Bone marrow (tissue), 2 donors: ENCODE data around the gene CYP2U1.
"Not testable (repeated sequence)": the region's sequence is repeated elsewhere in the genome, so short reads cannot be mapped to it uniquely, and the experiment has no call there.

Experiments used
- DNase-seq, 2 donors: peaks; one replicate each; lab custom pipeline; 2025; lab: John Stamatoyannopoulos, UW

Gene CYP2U1

DNA sequence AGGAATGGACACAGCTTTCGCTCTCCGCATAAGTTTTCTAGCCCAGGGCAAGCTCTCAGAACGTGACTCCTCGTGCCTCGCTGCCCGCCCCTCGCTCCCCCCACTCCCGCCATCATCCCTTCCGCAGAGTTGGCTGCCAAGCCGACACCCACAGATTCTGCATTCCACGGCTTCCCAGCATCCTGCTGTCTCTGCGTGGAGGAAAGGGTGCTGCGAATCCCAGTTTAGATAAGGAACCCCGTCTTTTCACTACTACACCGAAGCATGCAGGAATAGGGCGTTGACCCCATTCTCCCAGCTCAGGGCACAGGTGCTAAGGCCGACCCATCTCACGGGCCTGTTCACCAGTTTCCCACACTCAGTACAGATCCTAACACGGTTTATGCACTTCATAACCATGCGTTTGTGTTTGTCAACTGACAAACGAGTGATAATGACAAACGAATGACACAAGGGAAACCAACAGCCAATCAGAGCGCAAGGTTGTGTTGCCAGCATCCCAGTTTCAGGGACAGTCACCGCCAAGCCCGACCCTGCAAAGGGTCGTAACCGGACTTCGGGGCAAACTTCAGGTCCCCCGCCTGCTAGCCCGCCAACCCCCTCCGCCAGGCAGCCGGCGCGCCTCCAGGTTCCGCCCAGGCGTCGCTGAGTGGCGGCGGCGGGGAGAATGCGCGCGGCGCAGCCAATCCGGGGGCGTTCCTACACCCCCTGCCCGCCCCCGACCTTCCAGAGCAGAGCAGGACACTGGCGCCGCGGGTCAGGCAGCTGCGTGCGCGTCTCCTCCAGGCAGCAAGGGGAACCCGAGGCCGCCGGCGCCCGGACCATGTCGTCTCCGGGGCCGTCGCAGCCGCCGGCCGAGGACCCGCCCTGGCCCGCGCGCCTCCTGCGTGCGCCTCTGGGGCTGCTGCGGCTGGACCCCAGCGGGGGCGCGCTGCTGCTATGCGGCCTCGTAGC lies at the start of gene CYP2U1:
Gene CYP2U1, plus strand, starts transcription at position 729 of the 954 bp plus-strand sequence. Its CDS starts 95 bp downstream, at position 824.
- DNase-seq = peak in 1 of 2 donors; percentile 48

DNA sequence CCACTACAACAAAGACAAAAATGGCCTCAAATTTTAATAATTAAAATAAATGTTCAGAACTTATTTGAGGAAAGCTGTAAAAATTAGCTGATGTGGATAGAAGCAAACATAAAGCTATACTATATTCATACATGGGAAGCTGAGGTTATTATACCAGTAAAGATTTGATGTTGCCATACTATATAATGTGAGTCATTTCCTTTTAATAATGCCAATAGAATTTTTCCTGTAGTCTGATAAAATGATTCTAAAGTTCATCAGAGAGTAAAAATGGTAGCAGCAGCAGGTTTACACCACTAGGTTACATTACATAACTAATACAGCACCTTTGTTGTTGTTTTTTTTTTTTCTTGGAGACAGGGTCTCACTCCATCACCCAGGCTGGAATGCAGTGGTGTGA lies 45.5 kb upstream of the CYP2U1 start:
- DNase-seq = no peak

DNA sequence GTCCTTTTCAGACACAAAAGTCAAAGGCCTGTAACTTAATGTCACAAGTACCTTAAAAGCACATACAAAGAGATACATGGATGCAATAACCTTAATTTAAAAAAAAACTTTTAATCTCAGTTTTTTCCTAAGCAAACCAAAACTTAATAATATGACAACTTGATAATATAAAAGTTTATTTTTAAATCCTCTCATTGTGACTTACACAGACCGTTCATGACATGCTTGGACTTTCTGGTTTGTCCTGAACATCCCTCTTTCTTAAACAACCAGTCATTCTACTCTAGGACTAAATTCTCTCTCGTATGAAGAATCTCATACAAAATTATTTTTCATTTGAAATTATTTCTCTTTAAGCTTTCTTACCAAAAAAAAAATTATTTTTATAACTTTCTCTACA lies 43.1 kb upstream of the CYP2U1 start:
- no peak for DNase-seq

DNA sequence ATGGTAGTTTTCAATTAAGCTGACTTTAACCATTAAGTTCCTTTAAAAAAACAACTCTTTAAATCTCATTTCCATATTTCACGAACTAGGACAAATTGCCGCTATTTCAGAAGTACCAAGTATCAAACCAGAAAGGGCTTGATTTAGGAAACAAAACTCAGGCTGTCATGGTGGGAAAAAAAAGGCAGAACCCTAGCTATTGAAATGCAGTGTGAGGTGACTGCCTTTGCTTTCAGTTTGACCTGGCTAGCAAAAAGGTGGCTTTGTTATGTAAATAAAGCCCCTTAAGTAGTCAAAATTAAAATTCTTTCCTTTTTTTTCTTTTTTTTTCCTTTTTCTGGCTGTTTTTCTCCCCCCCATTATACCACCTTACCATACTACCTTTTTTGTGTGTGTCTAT lies 40.6 kb upstream of the CYP2U1 start:
- DNase-seq = no peak

DNA sequence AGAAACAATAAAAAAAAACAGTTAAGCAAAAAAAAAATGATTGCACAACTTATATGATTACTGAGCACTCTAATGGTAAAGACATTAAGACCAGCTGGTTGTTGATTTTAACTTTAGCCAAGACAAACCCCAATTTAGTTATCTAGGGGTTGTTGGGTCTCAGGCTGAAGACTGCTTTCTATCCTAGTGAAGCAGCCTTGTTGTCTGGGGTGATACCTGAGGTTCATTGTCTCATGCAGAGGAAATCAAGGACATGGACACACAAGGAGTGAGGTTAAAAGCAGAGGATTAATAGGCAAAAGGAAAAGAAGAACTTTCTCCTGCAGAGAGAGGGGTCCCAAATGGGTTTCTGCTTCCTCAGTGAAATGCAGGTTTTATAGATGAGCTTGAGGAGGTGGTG lies 40.0 kb upstream of the CYP2U1 start:
- DNase-seq = no peak

DNA sequence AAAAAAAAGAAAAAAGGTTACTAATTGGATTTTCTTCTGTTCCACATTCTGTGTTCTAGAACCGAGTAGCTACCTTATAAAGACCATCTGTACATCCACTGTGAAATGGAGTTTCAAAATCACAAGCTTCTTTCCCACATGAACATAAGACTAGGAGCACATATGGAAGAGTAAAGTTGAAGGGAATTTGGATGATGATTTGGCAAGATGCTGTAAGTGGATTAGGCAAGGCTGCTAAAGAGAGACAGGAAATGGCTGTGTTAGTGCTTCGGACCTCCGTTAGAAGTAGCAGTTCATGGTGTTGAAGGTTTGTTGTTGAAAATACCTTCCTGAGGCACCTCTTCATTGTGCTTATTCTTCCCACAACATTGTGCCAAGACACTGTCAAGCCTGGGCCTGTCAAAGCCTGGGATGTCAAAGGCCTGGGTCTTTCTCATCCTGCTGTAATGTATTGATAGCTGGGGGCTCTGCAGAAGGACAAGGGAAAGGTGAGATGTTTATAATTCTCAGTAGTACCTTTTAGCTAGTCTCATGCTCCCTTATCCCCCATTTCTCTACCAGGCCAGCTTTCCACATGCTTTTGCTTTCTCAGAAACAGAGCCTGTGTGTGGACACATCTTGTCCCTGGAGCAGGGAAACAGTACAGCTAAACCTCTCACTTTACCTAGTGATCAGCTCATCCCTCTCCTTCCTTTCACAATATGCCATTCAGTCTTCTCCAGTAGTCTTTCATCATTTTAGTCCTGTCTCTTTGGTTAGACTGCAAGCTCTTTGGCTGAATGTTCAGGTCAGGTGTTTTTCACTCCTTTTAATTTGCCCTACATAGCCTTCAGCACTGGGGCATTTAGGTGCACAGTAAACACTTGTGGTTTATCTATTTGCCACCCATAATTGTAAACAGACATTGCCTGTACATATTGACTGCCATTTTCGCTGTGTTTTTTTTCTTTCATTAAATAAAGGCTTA lies 37.9 kb upstream of the CYP2U1 start:
- DNase-seq = no peak

DNA sequence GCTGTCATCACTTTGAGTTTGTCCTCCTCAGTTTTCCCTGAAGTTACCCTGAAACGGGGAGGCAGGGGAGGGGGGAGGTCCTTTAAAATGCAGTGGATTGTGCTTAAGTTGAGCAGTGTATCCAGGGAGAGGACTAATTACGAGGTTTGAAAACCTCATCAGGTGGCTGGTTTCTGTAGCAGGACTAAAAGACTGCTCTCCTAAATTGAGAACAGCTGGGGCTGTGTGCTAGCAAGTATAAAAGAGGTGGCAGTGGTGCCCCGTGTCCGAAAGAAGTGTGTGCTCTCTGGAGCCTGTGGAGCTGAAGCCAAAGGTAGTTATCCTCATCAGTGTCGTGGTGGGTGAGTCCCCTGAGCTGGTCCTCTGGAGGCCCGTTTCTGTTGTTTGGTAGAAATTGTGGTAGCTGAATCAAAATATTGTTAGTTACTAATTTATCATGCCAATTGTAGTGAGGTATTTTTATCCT lies 37.2 kb upstream of the CYP2U1 start:
- DNase-seq = no peak

DNA sequence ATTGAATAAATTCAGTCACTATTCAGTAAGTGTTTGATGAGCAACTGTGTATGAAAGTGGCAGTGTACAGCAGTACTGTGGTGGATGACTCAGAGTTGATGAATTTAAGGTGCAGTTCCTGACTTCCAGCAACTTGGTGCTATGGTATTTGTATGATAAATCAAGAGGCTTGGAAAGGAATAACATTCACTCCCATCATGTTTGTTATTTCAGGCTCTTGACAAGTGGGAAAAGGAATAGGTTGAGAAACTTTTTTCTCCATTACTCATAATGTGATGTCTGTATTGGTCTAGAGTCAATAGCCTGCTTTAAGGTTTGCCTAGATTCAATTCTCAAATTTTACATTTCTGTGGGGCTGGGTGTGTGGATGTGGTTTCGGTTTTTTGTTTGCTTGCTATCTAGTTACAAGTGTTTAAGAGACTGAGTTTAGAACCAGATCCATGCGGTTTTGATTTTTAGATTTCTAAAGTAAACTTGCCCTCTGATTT lies 35.1 kb upstream of the CYP2U1 start:
- no peak for DNase-seq

DNA sequence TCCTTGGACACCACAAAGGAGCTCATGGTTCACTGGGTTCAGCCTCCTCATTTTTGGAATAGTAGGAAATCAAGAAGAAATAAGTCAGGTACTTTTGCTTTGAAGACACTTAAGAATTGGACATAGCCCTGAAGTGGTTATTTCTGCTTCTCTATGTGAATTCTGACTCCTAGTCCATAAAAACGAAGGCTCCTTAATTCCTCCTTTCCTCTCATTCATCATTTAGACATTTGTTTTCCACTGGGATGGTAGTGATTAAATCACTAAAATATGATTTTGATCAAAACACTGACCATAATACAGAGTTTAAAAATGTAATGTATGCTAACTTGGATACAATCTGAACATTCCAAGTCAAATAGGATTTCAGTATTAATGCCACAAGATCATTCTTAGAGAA lies 34.7 kb upstream of the CYP2U1 start:
- no peak for DNase-seq

DNA sequence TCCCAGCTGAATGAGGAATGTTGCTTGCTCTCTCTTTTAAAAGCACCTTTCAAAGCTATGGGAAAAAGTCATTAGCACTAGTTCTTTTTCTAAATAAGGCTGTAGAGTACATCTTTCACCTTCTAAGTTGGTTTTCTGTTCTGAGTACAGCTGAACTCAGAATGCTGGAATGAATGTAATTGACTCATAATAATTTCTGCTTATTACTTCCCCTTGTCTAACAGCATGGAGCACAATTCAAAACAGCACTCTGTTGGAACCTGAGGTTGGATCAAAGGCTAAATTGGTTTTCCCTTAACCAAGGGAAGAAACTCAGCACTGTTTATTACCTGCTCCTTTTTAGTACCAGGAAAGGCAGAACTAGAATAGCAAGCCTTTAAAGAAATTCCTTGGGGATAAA lies 33.5 kb upstream of the CYP2U1 start:
- DNase-seq = no peak

DNA sequence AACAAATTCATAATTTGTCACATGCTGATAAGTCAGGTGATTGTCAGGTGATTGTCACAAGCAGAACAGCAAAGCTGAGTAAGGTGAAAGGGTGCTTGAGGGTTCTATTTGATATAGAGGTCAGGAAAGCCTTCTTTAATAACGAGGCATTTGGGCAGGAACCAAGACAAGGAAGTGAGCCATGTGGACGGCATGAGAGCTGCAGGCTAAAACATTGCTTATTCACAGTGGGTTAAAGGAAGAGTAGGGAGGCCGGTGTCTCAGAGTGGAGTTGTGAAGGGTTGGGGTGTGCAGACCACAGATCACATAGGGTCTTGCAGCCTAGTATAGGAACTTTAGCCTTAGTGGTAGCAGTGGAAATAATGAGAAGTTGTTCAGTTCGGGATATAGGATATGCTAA lies 31.3 kb upstream of the CYP2U1 start:
- DNase-seq = no peak

DNA sequence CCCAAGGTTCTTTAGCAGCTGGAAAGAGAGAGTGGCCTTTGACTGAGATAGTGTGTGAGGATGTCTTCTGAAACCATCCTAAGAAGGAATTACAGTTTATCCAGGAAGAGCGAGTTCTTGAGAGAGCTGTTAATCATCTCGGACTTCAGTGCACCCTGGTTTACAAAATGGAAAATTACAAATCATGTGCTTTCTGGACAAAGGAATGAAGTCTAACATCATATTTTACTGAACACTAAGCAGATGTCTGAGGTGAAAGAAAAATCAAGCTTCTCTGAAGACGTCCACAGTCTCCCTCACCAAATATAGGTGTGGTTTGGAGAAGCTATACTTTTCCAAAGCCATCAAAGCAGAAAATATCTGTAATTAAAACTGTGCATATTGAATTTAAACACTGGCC lies 30.8 kb upstream of the CYP2U1 start:
- DNase-seq = no peak

DNA sequence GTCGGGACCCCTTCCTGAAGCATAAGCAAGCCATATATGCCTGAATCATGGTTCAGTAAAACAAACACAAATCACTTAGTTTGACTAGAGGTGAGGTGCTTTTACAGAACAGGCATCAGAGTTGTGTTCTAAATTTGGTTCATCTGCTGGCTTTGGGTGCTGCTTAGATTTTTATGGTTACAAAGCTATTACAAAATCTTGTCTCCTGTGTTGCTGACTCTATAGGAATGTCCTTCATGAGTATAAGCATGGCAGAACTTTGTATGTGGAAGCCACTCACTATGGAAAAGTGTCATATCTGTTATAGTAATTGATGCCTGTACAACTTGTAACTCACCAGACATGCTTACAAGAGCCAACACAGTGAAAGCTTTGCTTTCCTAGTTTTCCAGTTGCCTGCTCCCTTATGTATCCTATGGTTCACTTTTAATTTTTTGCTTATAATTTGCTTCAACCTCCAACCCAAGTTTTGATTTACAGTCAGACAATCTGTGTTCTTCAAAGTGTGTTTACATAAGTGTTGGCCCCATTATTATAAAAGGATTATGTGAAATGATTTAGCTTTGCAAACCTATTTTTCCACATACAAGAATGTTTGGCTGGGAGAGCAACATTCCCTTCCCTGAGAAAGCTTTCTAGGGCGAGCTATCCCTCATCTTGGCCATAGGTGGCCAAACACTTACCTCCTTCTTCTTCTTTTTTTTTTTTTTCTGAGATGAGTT lies 30.0 kb upstream of the CYP2U1 start:
- no peak for DNase-seq

DNA sequence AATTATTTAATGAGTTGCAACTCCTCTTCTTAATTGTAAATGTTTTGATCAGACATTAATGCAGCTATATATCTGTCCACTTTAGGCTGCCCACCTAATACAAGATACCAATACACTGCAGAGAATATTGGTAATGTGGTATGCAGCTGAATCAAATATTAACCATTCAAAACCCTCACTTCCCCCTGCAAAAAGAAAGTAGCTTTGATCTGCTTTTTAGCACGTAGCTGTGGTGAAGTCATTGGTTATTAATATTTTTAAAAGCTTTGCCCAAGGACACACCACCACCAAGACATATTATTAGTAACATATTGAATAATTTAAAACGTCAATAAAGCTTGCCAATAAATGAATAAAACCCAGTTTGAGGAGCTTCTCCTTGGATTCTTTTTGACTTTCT lies 28.6 kb upstream of the CYP2U1 start:
- DNase-seq = no peak

DNA sequence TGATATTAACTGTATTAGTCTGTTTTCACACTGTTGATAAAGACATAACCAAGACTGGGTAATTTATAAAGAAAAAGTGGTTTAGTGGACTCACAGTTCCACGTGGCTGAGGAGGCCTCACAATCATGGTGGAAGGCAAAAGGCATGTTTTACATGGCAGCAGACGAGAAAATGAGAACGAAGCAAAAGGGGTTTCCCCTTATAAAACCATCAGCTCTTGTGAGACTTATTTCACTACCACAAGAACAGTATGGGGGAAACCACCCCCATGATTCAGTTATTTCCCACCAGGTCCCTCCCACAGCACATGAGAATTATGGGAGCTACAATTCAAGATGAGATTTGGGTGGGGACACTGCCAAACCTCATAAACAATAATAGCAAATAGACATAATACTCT lies 26.3 kb upstream of the CYP2U1 start:
- DNase-seq = not testable (repeated sequence)

DNA sequence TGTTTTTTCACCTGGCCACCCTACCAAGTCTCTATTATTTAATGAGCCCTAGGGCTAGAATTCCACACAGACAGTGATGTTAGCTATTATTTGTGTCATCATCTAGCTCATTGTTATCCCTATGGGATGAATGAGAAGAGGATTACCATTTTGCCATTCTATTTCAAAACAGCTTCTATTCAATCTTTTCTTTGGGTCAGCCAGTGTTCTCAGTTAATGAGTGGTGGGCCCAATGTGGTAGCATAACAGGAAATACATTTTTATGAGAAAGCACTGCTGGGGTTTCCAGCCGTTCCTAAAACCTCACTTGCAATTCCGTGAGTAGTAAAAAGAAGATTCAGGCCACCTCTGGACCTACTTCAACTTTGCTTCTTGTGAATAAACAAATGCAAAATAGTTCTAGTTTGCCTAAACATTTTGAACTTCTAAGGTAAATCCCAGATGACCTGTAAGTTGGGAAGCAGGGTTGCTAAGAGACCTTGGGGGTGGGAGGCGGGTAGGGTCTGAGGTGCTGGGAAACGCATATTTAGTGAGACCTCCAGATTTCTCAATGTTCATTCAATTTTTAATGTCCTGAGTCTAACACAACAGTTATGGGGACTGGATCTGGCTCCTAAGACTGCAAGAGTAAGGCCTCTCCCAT lies 24.8 kb upstream of the CYP2U1 start:
- DNase-seq = no peak

DNA sequence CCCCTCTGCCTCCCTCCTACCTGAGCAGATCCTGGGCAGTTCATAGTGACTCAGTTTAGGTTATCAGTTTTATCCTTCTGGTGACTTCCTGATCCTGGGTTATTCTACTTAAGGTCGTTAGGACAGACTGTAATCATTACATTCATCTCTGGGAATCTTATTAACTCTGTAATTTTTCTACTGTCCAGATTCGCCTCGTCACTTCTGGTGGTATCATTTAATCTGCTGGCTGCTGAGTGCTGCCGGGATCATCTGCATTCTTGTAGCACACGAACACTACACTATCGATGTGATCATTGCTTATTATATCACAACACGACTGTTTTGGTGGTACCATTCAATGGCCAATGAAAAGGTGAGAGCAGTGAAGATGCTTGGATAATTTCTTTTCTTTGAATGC lies 23.0 kb upstream of the CYP2U1 start:
- DNase-seq = no peak

DNA sequence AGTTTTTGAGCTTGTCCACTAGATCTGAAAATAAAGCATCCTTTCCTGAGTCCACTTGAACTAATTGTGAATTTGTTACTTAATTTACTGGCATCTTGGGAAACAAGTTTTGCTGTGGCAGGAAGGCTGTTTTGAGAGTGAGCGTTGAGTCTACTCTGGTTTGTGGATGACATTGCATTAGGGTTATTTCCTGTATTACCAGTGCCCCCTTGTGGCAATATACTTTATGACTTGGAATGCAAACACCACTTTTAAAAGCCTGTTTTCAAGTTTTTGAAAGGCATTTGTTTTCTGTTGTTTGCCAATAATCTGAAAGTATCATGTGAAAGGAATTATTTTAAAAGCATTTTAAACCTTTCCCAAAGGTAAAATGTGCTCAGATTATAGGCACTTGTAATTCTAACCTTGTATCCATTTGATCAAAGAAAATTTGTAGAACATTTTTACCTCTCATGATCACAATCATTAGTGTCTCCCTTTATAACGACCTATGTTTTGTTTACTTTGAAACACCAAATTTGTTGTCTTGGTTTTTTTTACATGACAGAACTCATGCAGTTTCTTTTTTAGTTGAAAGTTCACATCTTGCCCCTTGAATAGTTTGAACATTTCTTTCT lies 18.0 kb upstream of the CYP2U1 start:
- peak in 1 of 2 donors; percentile 30 for DNase-seq

DNA sequence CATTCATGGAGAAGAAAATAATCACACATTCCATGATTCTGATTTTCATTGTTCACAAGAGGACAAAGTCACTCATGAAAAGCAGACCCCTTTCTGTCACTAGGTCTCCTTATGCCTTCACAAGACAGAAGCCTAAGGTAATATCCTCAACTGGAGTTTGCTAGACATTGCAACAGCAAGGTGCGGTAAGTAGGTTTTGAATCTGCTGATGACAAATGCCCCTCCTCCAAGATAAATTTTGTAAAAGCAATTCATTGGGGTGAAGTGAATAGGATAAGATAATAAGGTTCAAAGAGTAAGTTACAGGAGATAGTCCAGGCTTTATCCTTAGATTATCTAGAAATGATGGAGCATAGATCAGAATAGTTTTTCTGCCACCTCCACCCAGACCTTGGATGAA lies 16.1 kb upstream of the CYP2U1 start:
- DNase-seq = no peak

DNA sequence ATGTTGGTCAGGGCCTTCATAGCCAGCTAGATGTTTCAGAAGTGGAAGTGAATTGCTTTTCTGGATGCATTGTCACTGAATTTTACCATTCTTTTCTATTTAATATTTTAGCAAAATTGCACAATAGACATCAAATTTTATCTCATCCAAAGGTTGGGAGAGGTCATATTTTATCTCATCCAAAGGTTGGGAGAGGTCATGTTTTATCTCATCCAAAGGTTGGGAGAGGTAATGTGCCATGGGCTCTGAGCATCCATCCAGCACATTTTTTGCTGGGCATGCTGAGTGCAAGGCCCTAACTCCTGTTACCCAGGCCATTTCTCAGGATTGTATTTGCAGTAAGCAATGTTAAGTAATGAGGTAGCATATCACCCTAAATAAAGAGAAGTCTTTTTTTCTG lies 14.7 kb upstream of the CYP2U1 start:
- DNase-seq = no peak

DNA sequence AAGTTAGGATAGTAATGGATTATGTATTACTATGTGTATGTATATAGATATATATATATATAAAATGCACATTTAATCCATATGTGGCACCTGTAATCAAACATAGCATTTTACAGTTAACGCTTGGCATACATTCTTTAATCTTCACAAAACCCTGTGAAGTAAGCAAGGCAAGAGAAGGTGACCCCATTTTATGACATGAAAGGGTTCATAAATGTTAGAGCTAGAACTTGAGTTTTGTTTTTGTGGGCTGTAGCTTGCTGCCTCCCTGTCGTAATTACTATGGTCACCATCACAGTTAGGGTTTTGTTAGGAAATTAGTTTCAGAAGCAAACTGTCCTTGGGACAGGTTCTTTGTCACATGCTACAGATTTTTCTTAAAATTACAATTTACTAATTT lies 13.8 kb upstream of the CYP2U1 start:
- no peak for DNase-seq
